Kidney (tissue), 14 donors: ENCODE results near the gene RHOF. TPM values are rescaled to one million over a fixed set of nuclear protein-coding genes. Genes with fewer than 3 reads are reported as not detected.

Source experiments
- DNase-seq, 5 donors: peaks; one replicate each; pipeline ENCODE4 v3.0.0-alpha.2; 2013 to 2020
- FAIRE-seq: peaks from 2 replicates; lab custom pipeline; 2012; peaks lifted over from hg19 to GRCh38; lab: Jason Lieb, UNC
- H3K27ac ChIP-seq, 2 donors: one replicate each; pipeline ENCODE4 v1.7.0; 2013; ENCODE audit warnings: low read depth in 2 of 2, low read length in 2 of 2, inconsistent platforms in 1 of 2
- H3K27me3 ChIP-seq: one replicate; pipeline ENCODE4 v1.7.1; 2013; ENCODE audit warnings: low read length, inconsistent platforms; ENCODE audit not compliant: control insufficient read depth, insufficient read depth
- H3K36me3 ChIP-seq, 3 donors: one replicate each; pipeline versions ENCODE4 v1.7.0 to v1.7.1; 2013; ENCODE audit warnings: low read length in 3 of 3, control low read depth in 1 of 3, inconsistent platforms in 1 of 3; ENCODE audit not compliant: insufficient read depth in 3 of 3, control insufficient read depth in 2 of 3
- H3K4me1 ChIP-seq, 3 donors: one replicate each; pipeline versions ENCODE4 v1.7.0 to v1.7.1; 2013; ENCODE audit warnings: low read length in 3 of 3, inconsistent platforms in 1 of 3, low read depth in 1 of 3; ENCODE audit not compliant: control insufficient read depth in 2 of 3, insufficient read depth in 2 of 3
- H3K4me3 ChIP-seq, 3 donors: one replicate each; pipeline versions ENCODE4 v1.7.0 to v1.8.1; 2013; ENCODE audit warnings: low read length in 3 of 3, control low read depth in 1 of 3, inconsistent platforms in 1 of 3
- H3K9ac ChIP-seq, 3 donors: one replicate each; pipeline versions ENCODE4 v1.7.0 to v1.7.1; 2013; ENCODE audit warnings: low read length in 3 of 3, control low read depth in 1 of 3, inconsistent platforms in 1 of 3
- H3K9me3 ChIP-seq, 3 donors: one replicate each; pipeline versions ENCODE4 v1.7.0 to v1.7.1; 2013; ENCODE audit warnings: low read length in 3 of 3, control low read depth in 1 of 3, inconsistent platforms in 1 of 3; ENCODE audit not compliant: control insufficient read depth in 2 of 3, insufficient read depth in 1 of 3
- intact Hi-C: fragments of 100-400 bp; cut with DNase I; formaldehyde crosslinking; loops from one replicate; pipeline ENCODE4 v1.11.1; 2022
- polyA plus RNA-seq: library from polyadenylated mRNA; stranded (reverse); fragments of 350-450 nt; fragmentation: Illumina TruSeq; extraction: RNeasy Lipid Tissue Mini Kit (QIAGEN cat#74804); gene quantifications from one replicate; pipeline ENCODE4 v1.2.3, GENCODE V29; 2014; ENCODE audit warnings: low read depth, low replicate concordance; ENCODE audit not compliant: insufficient read depth
- total RNA-seq: library from RNA; stranded (reverse); fragmentation: NEBNext Ultra II Directional; extraction: Animal tissue kit (Norgen Biotek cat#: 25700); gene quantifications from one replicate; pipeline ENCODE4 v1.2.1, GENCODE V29; 2021
- TF ChIP-seq, protein P1 (sequence below): IDR thresholded peaks from 3 replicates; pipeline ENCODE4 v1.5.1; 2012; ENCODE audit warnings: mild to moderate bottlenecking, moderate library complexity, borderline replicate concordance; ENCODE audit not compliant: insufficient read depth; ENCODE audit errors: extremely low read depth
- donor health status: control.
- donor health status: control.
- donor health status: control.
- donor health status: control.
- donor health status: control.
- donor health status: DM: yes; HTN: yes; CAD: no.
- donor health status: Normal renal cell carcinoma (clear cell type).

The RHOF gene
- total and polyA plus RNA-seq, 2 donors from 2014 or later = 23.9 to 42.6 TPM

- peak overlapping the region in 1 of 2 donors; percentile 23 for H3K27ac ChIP-seq
- no peaks in the 10 kb centered on the region for H3K36me3 ChIP-seq
- H3K27me3 ChIP-seq = no peaks in the 10 kb centered on the region
- DNase-seq (peak in 1 of 5 donors; percentile 38), FAIRE-seq (no peak)
- H3K9me3 ChIP-seq = no peaks in the 10 kb centered on the region
- H3K4me1 ChIP-seq = peaks cover 0 to 6% (median 3%) of the 10 kb centered on the region in 3 donors
- intact Hi-C loops = no loop called here
- no peak overlapping the region for H3K4me3 ChIP-seq
- H3K9ac ChIP-seq = no peak overlapping the region
- TF ChIP-seq, protein P1, sequence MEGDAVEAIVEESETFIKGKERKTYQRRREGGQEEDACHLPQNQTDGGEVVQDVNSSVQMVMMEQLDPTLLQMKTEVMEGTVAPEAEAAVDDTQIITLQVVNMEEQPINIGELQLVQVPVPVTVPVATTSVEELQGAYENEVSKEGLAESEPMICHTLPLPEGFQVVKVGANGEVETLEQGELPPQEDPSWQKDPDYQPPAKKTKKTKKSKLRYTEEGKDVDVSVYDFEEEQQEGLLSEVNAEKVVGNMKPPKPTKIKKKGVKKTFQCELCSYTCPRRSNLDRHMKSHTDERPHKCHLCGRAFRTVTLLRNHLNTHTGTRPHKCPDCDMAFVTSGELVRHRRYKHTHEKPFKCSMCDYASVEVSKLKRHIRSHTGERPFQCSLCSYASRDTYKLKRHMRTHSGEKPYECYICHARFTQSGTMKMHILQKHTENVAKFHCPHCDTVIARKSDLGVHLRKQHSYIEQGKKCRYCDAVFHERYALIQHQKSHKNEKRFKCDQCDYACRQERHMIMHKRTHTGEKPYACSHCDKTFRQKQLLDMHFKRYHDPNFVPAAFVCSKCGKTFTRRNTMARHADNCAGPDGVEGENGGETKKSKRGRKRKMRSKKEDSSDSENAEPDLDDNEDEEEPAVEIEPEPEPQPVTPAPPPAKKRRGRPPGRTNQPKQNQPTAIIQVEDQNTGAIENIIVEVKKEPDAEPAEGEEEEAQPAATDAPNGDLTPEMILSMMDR = no peak
These were observed 11.2 kb downstream of the RHOF start for GRCh38 chr12:121781998-121782979.

GRCh38 chr12:121781484-121781997 is 11.9 kb downstream of the RHOF start:
- Histone ChIP-seq H3K9me3 (no peaks in the 10 kb centered on the region), H3K4me1 (peaks cover 0 to 3% (median 0%) of the 10 kb centered on the region in 3 donors), H3K27ac (no peak overlapping the region), H3K27me3 (no peaks in the 10 kb centered on the region), H3K36me3 (no peaks in the 10 kb centered on the region), H3K4me3 (no peak overlapping the region), H3K9ac (no peak overlapping the region)
- no peak for FAIRE-seq
- intact Hi-C loops = no loop called here
- TF ChIP-seq, protein P1 = no peak
- peak in 4 of 5 donors; percentile 55 to 80 (median 68) for DNase-seq

DNA sequence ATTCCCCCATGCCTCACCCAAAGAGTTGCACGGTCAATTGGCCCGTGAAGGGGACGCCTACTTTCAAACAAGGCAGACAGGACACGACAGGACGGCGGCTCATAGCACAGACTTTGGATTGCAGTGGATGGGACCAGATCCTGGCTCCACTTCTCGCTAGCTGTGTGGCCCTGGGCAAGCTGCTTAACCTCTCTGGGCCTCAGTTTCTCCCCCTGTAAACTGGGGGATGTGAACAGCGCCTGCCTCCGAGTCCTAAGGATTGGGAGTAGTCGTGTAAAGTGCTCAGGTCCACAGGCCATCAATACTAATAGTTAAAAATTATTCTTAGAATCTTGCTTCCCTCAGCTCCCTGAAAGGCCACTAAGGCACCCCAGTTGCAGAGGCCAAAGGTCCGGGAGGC is 13.1 kb downstream of the RHOF start:
- Histone ChIP-seq H3K9me3 (no peaks in the 10 kb centered on the region), H3K4me3 (no peak overlapping the region), H3K27me3 (no peaks in the 10 kb centered on the region), H3K9ac (no peak overlapping the region), H3K4me1 (peaks cover 0 to 7% (median 4%) of the 10 kb centered on the region in 3 donors), H3K27ac (no peak overlapping the region), H3K36me3 (no peaks in the 10 kb centered on the region)
- intact Hi-C loops = no loop called here
- DNase-seq (no peak), FAIRE-seq (no peak)
- TF ChIP-seq, protein P1 = no peak
